ENCODE data around the gene PREB. TPM values are rescaled to one million over a fixed set of nuclear protein-coding genes. Genes with fewer than 3 reads are reported as not detected.
A peak's percentile ranks its signal among the peaks of the same experiment; 100 is the strongest.
"Not testable (repeated sequence)": the region's sequence is repeated elsewhere in the genome, so short reads cannot be mapped to it uniquely, and the experiment has no call there.

The PREB gene
- polyA plus RNA-seq, 2 of the 4 experiments (the other 2 are of a cell fraction) = 58.2 to 79.9 TPM

DNA sequence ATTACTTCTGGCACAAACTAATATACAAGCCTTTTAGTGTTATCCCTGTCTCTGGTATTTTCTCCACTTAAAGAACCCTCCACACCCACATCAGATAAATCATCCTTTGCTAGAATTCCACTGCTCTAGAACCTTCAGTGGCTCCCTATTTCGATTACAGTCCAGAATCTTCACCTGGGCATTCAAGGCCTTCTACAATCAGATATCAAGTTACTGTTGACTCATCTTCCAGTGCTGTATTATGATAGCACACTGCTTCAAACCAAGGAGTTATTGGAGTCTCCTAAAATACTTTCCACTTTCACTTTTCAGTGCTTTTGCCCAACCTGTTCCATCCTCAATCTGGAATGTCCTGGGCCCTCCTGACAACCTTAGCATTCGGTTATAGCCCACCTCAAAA, 18.9 kb downstream of the PREB start:
- no peak for FAIRE-seq
- Histone ChIP-seq H3K4me1 (0 out of 3 replicates have a peak, but pooled peaks cover 4% of the 10 kb centered on the region), H3K27ac (no peak overlapping the region), H3K4me3 (no peak overlapping the region), H3K4me2 (no peak overlapping the region), H3K9me3 (no peaks in the 10 kb centered on the region)
- POLR2A ChIA-PET = no interaction called here
- TF ChIP-seq KDM1A (IDR thresholded peaks at IDR 0.05; ENCODE audit: low read depth) (0 out of 2 replicates have a peak, but pooled peaks have one; percentile 16), ZC3H11A (IDR thresholded peaks at IDR 0.05) (no peak), ZFP36 (IDR thresholded peaks at IDR 0.05; ENCODE audit: borderline replicate concordance, partially characterized antibody) (peak; percentile 71)
- ATAC-seq = no peak
- 44% methylated on average over 2 of the region's 2 CpGs for WGBS (ENCODE audit: missing lambda C conversion rate)
- CTCF ChIA-PET = interaction anchor here (0.6 to 4.2 kb wide), 7 partner anchors 8 to 353 kb away, joined by 3 to 28 read pairs (median 6); partner anchors contain the start of genes ABHD1 and PREB
- no peak for DNase-seq (ENCODE audit: low read depth in 1 of 2, low spot score in 1 of 2)

DNA sequence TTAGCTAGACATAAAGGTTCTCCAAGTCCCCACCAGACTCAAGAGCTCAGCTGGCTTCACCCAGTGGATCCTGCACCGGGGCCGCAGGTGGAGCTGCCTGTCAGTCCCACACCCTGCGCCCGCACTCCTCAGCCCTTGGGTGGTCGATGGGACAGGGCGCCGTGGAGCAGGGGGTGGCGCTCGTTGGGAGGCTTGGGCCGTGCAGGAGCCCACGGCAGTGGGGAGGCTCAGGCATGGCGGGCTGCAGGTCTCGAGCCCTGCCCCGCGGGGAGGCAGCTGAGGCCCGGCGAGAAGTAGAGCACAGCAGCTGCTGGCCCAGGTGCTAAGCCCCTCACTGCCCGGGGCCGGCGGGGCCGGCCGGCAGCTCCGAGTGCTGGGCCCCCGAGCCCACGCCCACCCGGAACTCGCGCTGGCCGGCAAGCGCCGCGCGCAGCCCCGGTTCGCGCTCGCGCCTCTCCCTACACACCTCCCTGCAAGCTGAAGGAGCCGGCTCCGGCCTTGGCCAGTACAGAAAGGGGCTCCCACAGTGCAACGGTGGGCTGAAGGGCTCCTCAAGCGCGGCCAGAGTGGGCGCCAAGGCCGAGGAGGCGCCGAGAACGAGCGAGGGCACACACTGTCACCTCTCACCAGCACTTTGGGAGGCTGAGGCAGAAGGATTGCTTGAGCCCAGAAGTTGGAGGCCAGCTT, 22.9 kb downstream of the PREB start:
- H3K4me1 ChIP-seq; POLR2A ChIA-PET; H3K9me3 ChIP-seq; H3K27ac ChIP-seq; FAIRE-seq; H3K4me2 ChIP-seq; H3K4me3 ChIP-seq; ATAC-seq; DNase-seq (ENCODE audit: low read depth in 1 of 2, low spot score in 1 of 2): not testable (repeated sequence)
- whole genome bisulfite sequencing (ENCODE audit: missing lambda C conversion rate) = 90% methylated on average over 47 of the region's 49 CpGs
- CTCF ChIA-PET = interaction anchor here (1.1 to 4.2 kb wide), 12 partner anchors 9 to 192 kb away, joined by 3 to 28 read pairs (median 4); partner anchors contain the start of genes ABHD1 and TRIM54

GRCh38 chr2:27110603-27111352, 23.7 kb downstream of the PREB start:
- H3K27ac ChIP-seq; H3K4me1 ChIP-seq; DNase-seq (ENCODE audit: low read depth in 1 of 2, low spot score in 1 of 2); ATAC-seq; H3K9me3 ChIP-seq; POLR2A ChIA-PET; FAIRE-seq; H3K4me2 ChIP-seq; H3K4me3 ChIP-seq: not testable (repeated sequence)
- WGBS (ENCODE audit: missing lambda C conversion rate) = 79% methylated on average over 24 of the region's 24 CpGs
- CTCF ChIA-PET = interaction anchor here (0.5 to 2.0 kb wide), 10 partner anchors 9 to 192 kb away, joined by 3 to 7 read pairs (median 4); partner anchors contain the start of genes ABHD1 and KHK

- 67% methylated on average over 3 of the region's 3 CpGs for WGBS (ENCODE audit: missing lambda C conversion rate)
- Histone ChIP-seq H3K4me3 (no peak overlapping the region), H3K27ac (no peak overlapping the region), H3K4me1 (no peaks in the 10 kb centered on the region), H3K9me3 (no peaks in the 10 kb centered on the region), H3K4me2 (no peak overlapping the region)
- ATAC-seq (no peak), FAIRE-seq (no peak), DNase-seq (ENCODE audit: low read depth in 1 of 2, low spot score in 1 of 2) (no peak)
- POLR2A ChIA-PET = no interaction called here
- TF ChIP-seq FOSB (CRISPR knock-in tag; IDR thresholded peaks at IDR 0.05) (no peak), HDAC2 (IDR thresholded peaks at IDR 0.05) (no peak), RFX5 (IDR thresholded peaks at IDR 0.05) (no peak), RAD21 (conservative IDR thresholded peaks at IDR 0.05 in 1 of 2, IDR thresholded peaks at IDR 0.05 in 1 of 2) (no peak), ELK1 (IDR thresholded peaks at IDR 0.05; ENCODE audit: low read depth, low read length) (no peak), SREBF2 (IDR thresholded peaks at IDR 0.05) (no peak), GATA3 (IDR thresholded peaks at IDR 0.05; ENCODE audit: borderline replicate concordance) (no peak), NFE2L2 (conservative IDR thresholded peaks at IDR 0.05; ENCODE audit: low read length) (no peak)
- TF ChIP-seq, protein P1, sequence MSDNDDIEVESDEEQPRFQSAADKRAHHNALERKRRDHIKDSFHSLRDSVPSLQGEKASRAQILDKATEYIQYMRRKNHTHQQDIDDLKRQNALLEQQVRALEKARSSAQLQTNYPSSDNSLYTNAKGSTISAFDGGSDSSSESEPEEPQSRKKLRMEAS (IDR thresholded peaks at IDR 0.05) = no peak
- TF ChIP-seq, protein P2, sequence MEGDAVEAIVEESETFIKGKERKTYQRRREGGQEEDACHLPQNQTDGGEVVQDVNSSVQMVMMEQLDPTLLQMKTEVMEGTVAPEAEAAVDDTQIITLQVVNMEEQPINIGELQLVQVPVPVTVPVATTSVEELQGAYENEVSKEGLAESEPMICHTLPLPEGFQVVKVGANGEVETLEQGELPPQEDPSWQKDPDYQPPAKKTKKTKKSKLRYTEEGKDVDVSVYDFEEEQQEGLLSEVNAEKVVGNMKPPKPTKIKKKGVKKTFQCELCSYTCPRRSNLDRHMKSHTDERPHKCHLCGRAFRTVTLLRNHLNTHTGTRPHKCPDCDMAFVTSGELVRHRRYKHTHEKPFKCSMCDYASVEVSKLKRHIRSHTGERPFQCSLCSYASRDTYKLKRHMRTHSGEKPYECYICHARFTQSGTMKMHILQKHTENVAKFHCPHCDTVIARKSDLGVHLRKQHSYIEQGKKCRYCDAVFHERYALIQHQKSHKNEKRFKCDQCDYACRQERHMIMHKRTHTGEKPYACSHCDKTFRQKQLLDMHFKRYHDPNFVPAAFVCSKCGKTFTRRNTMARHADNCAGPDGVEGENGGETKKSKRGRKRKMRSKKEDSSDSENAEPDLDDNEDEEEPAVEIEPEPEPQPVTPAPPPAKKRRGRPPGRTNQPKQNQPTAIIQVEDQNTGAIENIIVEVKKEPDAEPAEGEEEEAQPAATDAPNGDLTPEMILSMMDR (IDR thresholded peaks at IDR 0.05) = no peak
- CTCF ChIA-PET = interaction anchor here (0.6 to 3.8 kb wide), 10 partner anchors 10 to 211 kb away, joined by 3 to 17 read pairs (median 3); partner anchors contain the start of gene ABHD1
Measured at GRCh38 chr2:27109083-27109482, 25.4 kb downstream of the PREB start.
